ENCODE measurements around the gene TTC38.

- TF ChIP-seq POLR2AphosphoS5 (IDR thresholded peaks at IDR 0.05) (no peak), CTCF (IDR thresholded peaks at IDR 0.05) (no peak)
Observed at GRCh38 chr22:46289244-46289891, 21.6 kb downstream of the TTC38 start.
